ENCODE results near the gene TUBB6. TPM values are rescaled to one million over a fixed set of nuclear protein-coding genes. Genes with fewer than 3 reads are reported as not detected.

The TUBB6 gene
- total RNA-seq, 4 donors from 2014 or later = 245 to 506 (median 331) TPM

DNA sequence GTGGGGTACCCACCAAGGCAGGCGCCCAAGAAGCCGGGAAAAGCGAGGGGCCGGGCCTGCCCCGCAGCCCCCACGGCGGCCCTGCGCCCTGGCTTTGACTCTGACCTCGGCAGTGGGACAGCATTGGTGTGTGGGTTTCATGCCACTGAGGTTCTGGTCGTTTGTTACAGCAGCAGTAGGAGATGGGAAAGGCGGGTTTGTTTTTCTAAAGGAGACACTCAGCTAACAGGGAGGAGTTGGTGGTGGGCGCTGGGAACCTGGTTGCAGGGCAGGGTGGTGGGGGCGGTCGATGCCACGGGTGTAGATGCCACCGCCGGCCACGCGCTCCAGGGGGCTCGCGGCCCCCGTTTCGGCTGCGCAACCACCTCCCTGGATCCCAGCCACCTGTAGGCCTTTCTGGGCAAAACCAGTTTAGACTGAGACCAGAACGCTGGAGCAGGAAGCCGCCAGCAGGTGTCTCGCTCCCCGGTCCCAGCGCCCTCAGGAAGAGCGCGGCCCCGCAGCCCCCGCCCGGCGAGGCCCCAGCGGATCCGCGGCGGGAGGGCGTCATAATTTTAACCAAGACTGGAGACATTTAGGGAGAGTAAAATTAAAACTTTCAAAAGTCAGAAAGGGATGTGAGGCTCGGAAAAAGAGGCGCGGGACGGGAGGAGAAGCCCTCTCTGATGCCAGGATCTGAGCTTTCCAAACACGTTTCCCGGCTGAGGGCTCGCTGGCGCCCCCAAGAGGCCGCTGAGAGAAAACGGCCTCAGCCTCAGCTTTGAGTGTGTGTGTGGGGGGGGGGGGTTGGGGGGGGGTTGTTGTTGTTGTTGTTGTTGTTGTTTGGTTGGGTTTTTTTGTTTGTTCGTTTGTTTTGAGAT, 36.4 kb upstream of the TUBB6 start:
- H3K9me3 ChIP-seq = no peaks in the 10 kb centered on the region
- H3K27ac ChIP-seq = peak overlapping the region; percentile 6 to 87 (median 51)
- peaks cover 0 to 12% (median 3%) of the 10 kb centered on the region in 4 donors for H3K4me1 ChIP-seq
- DNase-seq (ENCODE audit: low spot score in 2 of 2) = peak; percentile 42 to 47
- H3K36me3 ChIP-seq = no peaks in the 10 kb centered on the region
- TF ChIP-seq POLR2A (IDR thresholded peaks at IDR 0.05) = no peak
- peak in 1 of 2 donors; percentile 47 for TF ChIP-seq EP300 (IDR thresholded peaks at IDR 0.05)
- TF ChIP-seq, protein P1, sequence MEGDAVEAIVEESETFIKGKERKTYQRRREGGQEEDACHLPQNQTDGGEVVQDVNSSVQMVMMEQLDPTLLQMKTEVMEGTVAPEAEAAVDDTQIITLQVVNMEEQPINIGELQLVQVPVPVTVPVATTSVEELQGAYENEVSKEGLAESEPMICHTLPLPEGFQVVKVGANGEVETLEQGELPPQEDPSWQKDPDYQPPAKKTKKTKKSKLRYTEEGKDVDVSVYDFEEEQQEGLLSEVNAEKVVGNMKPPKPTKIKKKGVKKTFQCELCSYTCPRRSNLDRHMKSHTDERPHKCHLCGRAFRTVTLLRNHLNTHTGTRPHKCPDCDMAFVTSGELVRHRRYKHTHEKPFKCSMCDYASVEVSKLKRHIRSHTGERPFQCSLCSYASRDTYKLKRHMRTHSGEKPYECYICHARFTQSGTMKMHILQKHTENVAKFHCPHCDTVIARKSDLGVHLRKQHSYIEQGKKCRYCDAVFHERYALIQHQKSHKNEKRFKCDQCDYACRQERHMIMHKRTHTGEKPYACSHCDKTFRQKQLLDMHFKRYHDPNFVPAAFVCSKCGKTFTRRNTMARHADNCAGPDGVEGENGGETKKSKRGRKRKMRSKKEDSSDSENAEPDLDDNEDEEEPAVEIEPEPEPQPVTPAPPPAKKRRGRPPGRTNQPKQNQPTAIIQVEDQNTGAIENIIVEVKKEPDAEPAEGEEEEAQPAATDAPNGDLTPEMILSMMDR (IDR thresholded peaks at IDR 0.05) = peak; percentile 66 to 93 (median 83)
- WGBS, 2 donors = 21 to 23% methylated on average over 45 to 47 of the region's 51 CpGs
- peak overlapping the region; percentile 25 to 53 (median 45) for H3K4me3 ChIP-seq
- H3K27me3 ChIP-seq = no peaks in the 10 kb centered on the region

DNA sequence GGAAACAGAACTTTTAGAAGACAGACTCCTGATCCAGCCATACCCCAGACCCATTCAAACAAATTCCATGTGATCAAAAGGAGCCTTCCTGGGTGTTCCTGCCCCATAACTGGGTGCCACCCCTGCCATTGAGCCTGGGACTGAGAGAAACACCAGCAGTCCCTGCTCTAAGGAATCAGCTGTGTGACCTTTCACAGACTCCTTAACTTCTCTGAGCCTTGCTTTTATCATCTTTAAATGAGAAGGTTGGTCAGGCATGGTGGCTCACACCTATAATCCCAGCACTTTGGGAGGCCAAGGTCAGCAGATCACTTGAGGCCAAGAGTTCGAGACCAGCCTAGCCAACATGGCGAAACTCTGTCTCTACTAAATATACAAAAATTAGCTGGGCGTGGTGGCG, 33.2 kb upstream of the TUBB6 start:
- TF ChIP-seq POLR2A (IDR thresholded peaks at IDR 0.05) (no peak), EP300 (IDR thresholded peaks at IDR 0.05) (no peak)
- TF ChIP-seq, protein P1 (IDR thresholded peaks at IDR 0.05) = no peak
- 96 to 98% methylated on average over 4 of the region's 4 CpGs for WGBS, 2 donors
- Histone ChIP-seq H3K27me3 (no peaks in the 10 kb centered on the region), H3K36me3 (no peaks in the 10 kb centered on the region), H3K4me1 (peaks cover 0 to 26% (median 6%) of the 10 kb centered on the region in 4 donors), H3K4me3 (no peak overlapping the region), H3K9me3 (no peaks in the 10 kb centered on the region), H3K27ac (no peak overlapping the region)
- DNase-seq (ENCODE audit: low spot score in 2 of 2) = no peak

DNA sequence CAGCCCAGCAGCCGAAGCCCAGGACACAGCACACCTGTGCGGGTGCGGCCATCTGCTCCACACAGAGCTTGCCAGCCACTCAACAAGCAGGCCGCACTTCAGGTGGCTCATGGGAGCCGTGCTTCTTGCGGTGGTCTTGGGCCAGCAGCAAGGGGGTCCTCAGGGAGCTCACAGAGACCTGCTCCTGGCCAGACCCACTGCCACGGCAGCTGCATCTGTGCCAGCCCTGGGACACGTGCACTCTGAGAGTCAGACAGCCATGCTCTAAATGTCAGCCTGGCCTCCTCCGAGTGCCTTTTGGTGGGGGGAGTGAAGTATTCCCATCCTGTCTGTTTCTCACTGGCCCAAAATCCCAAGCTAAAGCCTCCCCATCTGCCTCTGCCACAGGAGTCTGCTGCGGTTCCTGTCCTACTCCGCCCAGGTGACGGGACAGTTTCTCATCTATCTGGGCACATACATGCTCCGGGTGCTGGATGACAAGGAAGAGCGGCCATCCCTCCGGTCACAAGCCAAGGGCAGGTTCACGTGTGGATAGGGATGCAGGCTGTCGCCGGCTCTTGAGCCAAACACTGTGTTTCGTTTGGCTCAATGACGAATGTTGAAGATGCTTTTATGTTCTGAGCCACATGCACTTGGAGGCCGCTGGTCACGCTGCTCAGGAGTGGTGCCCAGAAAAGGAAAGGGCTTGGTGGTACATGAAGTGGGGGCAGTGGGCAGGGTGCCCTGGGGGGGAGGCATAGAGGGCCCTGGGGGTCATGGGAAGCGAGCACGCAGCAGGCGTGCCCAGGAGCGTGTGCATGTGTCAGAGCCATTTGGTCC, 31.1 kb upstream of the TUBB6 start:
- TF ChIP-seq EP300 (IDR thresholded peaks at IDR 0.05) (no peak), POLR2A (IDR thresholded peaks at IDR 0.05) (no peak)
- TF ChIP-seq, protein P1 (IDR thresholded peaks at IDR 0.05) = no peak
- H3K36me3 ChIP-seq = no peaks in the 10 kb centered on the region
- no peaks in the 10 kb centered on the region for H3K27me3 ChIP-seq
- H3K27ac ChIP-seq = no peak overlapping the region
- DNase-seq (ENCODE audit: low spot score in 2 of 2) = no peak
- WGBS, 2 donors = 84 to 90% methylated on average over 26 of the region's 26 CpGs
- H3K9me3 ChIP-seq = no peaks in the 10 kb centered on the region
- H3K4me3 ChIP-seq = no peak overlapping the region
- peaks cover 0 to 23% (median 6%) of the 10 kb centered on the region in 4 donors for H3K4me1 ChIP-seq

DNA sequence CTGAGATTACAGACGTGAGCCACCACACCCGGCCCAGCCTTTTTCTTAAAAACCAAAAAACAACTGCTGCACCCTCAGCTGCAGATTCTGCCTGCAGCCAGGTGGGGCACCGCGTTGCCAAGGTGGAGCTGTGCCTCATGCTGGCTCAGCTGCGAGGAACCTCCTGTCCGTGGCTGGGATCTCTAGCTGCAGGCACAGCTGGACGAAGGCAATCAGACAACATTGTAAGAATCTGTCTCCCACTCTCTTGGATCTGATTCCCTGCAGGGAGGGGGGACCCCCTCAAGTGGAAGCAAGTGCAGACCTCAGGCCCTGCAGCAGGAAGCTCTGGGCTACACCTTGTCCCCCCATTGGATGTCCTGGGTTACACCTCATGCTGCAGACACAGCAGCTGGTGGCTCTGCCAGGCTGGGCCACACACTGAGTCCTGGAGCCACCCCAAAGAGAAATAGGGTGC, 29.8 kb upstream of the TUBB6 start:
- Histone ChIP-seq H3K27ac (peak overlapping the region; percentile 80 to 96 (median 92)), H3K4me3 (peak overlapping the region in 3 of 4 donors; percentile 27 to 51 (median 42)), H3K4me1 (peaks cover 0 to 17% (median 3%) of the 10 kb centered on the region in 4 donors), H3K36me3 (no peaks in the 10 kb centered on the region), H3K9me3 (no peaks in the 10 kb centered on the region), H3K27me3 (no peaks in the 10 kb centered on the region)
- TF ChIP-seq POLR2A (IDR thresholded peaks at IDR 0.05) (no peak), EP300 (IDR thresholded peaks at IDR 0.05) (no peak)
- TF ChIP-seq, protein P1 (IDR thresholded peaks at IDR 0.05) = no peak
- WGBS, 2 donors = 77 to 80% methylated on average over 6 to 7 of the region's 7 CpGs
- no peak for DNase-seq (ENCODE audit: low spot score in 2 of 2)
